ENCODE measurements around the gene MPG. TPM values are rescaled to one million over a fixed set of nuclear protein-coding genes. Genes with fewer than 3 reads are reported as not detected.

The MPG gene
- total RNA-seq, 3 donors from 2014 or later (not counting 1 experiment from before 2014, with no cell fraction given): 29.9 to 34.3 (median 31.5) TPM

DNA sequence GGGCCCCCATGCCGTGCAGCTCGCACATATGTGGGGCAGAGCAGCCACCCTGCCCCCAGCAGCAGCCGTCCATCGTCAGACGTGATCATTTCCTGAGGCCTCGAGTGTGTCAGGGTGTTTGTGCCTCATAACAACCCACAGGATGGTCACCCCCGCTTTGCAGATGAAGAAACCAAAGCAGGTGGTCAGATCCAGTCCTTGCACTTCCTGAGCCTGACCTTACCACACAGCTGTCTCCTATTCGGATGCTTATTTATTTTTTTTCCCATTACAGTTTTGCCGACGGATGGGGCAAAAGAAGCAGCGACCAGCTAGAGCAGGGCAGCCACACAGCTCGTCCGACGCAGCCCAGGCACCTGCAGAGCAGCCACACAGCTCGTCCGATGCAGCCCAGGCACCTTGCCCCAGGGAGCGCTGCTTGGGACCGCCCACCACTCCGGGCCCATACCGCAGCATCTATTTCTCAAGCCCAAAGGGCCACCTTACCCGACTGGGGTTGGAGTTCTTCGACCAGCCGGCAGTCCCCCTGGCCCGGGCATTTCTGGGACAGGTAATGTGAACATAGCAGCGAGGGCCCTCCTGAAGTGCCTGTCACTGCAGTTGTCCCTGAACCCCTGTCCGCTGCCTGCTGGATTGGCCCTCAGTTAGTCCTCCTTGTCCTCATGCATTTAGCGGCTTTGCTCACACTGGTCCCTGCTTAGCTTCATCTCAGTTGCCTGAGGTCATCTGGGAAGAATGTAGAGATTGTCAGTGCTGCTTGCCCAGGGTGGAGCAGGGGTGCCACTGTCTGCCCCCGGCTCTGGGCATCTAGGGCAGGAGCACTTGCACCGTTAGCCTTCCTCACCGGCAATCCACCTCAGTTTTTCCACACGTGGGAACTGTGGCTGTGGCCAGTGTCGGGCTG, 1.4 kb downstream of the MPG start:
- no peaks in the 10 kb centered on the region for H3K9me3 Mint-ChIP-seq
- peaks cover 0 to 5% of the 10 kb centered on the region in 2 donors for H3K27me3 Mint-ChIP-seq (ENCODE audit: low read depth in 2 of 2)
- no peak overlapping the region for H3K27ac ChIP-seq (ENCODE audit: low read length)
- intact Hi-C loops (cut with micrococcal nuclease): no loop called here
- no peak overlapping the region for H3K4me3 ChIP-seq (ENCODE audit: low read length)
- TF ChIP-seq, protein P1, sequence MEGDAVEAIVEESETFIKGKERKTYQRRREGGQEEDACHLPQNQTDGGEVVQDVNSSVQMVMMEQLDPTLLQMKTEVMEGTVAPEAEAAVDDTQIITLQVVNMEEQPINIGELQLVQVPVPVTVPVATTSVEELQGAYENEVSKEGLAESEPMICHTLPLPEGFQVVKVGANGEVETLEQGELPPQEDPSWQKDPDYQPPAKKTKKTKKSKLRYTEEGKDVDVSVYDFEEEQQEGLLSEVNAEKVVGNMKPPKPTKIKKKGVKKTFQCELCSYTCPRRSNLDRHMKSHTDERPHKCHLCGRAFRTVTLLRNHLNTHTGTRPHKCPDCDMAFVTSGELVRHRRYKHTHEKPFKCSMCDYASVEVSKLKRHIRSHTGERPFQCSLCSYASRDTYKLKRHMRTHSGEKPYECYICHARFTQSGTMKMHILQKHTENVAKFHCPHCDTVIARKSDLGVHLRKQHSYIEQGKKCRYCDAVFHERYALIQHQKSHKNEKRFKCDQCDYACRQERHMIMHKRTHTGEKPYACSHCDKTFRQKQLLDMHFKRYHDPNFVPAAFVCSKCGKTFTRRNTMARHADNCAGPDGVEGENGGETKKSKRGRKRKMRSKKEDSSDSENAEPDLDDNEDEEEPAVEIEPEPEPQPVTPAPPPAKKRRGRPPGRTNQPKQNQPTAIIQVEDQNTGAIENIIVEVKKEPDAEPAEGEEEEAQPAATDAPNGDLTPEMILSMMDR (IDR thresholded peaks at IDR 0.05): no peak
- no peaks in the 10 kb centered on the region for H3K36me3 Mint-ChIP-seq
- H3K4me1 Mint-ChIP-seq: peaks cover 34 to 55% of the 10 kb centered on the region in 2 donors
- peaks cover 2% of the 10 kb centered on the region for H3K36me3 ChIP-seq (ENCODE audit: control insufficient read depth, insufficient read depth, low read length)
- DNase-seq (no peak), ATAC-seq (peak in 1 of 3 donors; percentile 34)
- peak overlapping the region; percentile 77 to 84 for H3K27ac Mint-ChIP-seq
- H3K27me3 ChIP-seq (ENCODE audit: control insufficient read depth, insufficient read depth, low read length): no peaks in the 10 kb centered on the region
- H3K4me3 Mint-ChIP-seq: peak overlapping the region; percentile 91
- H3K4me1 ChIP-seq (ENCODE audit: control insufficient read depth, insufficient read depth, low read length): peaks cover 54% of the 10 kb centered on the region
- WGBS (ENCODE audit: insufficient coverage): 67% methylated on average over 32 of the region's 32 CpGs
- no peaks in the 10 kb centered on the region for H3K9me3 ChIP-seq (ENCODE audit: control insufficient read depth, insufficient read depth, low read length)

DNA sequence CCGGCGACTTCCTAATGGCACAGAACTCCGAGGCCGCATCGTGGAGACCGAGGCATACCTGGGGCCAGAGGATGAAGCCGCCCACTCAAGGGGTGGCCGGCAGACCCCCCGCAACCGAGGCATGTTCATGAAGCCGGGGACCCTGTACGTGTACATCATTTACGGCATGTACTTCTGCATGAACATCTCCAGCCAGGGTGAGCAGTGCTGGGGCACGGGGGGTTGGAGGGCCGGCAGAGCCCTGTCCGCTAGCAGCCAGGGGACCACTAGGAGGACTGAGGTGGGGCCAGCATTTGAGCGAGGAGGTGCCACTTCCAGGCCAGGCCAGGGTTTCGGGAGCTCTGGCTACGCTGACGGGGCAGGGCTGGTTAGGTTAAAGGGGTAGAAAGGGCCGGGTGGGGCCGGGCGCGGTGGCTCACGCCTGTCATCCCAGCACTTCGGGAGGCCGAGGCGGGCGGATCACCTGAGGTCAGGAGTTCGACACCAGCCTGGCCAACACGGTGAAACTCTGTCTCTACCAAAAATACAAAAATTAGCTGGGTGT, 5.1 kb downstream of the MPG start:
- Histone ChIP-seq H3K9me3 (ENCODE audit: control insufficient read depth, insufficient read depth, low read length) (no peaks in the 10 kb centered on the region), H3K4me3 (ENCODE audit: low read length) (no peak overlapping the region), H3K4me1 (ENCODE audit: control insufficient read depth, insufficient read depth, low read length) (peaks cover 55% of the 10 kb centered on the region), H3K36me3 (ENCODE audit: control insufficient read depth, insufficient read depth, low read length) (peaks cover 16% of the 10 kb centered on the region), H3K27me3 (ENCODE audit: control insufficient read depth, insufficient read depth, low read length) (no peaks in the 10 kb centered on the region), H3K27ac (ENCODE audit: low read length) (no peak overlapping the region)
- intact Hi-C loops (cut with micrococcal nuclease): no loop called here
- WGBS (ENCODE audit: insufficient coverage): 95% methylated on average over 28 of the region's 31 CpGs
- Mint-ChIP-seq H3K9me3 (no peaks in the 10 kb centered on the region), H3K27me3 (ENCODE audit: low read depth in 2 of 2) (no peaks in the 10 kb centered on the region), H3K4me1 (peaks cover 33 to 53% of the 10 kb centered on the region in 2 donors), H3K27ac (peak overlapping the region; percentile 60 to 87), H3K4me3 (peak overlapping the region; percentile 42), H3K36me3 (no peaks in the 10 kb centered on the region)
- no peak for ATAC-seq
- TF ChIP-seq, protein P1 (IDR thresholded peaks at IDR 0.05): no peak
- DNase-seq: no peak

DNA sequence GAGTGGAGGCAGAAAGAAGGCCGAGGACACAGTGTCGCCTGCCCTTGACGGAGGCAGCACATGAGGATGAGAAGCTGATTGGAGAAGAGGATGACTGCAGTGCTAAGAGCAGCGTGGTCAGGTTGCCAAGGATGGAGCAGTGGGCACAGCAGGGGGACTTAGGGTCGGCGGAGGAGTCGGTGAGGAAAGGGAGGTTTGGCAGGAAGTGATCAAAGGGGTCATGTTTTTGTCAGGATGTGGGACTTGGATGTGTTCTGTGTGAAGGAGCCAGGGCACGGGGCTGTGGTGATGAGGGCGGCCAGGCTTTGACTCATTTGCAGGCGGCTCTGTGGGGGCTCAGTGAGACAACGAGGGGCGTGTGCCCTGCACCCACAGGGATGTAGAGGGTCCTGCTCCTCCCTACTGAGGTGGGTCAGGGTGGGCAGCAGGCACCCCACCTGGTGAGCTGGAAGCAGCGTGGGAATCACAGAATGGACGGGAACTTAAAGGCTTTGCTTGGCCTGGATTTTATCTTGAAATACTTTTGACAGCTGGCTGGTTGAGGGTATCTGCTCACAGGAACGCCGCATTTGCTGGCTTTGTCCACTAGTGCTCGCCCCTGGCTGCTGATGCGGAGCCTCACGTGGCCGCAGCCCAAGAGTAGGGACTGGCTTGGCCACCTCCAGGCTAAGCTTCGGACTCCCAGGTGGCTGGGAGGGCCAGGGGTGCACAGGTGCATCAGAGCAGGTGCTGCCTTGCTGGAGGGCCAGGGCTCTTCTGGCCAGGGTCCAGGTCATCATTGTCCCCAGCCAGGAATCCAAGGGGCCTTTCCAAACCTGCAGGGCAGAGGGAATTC, 6.0 kb downstream of the MPG start:
- TF ChIP-seq, protein P1 (IDR thresholded peaks at IDR 0.05): no peak
- Histone ChIP-seq H3K4me3 (ENCODE audit: low read length) (no peak overlapping the region), H3K4me1 (ENCODE audit: control insufficient read depth, insufficient read depth, low read length) (peaks cover 49% of the 10 kb centered on the region), H3K27me3 (ENCODE audit: control insufficient read depth, insufficient read depth, low read length) (no peaks in the 10 kb centered on the region), H3K9me3 (ENCODE audit: control insufficient read depth, insufficient read depth, low read length) (no peaks in the 10 kb centered on the region), H3K27ac (ENCODE audit: low read length) (peak overlapping the region; percentile 75), H3K36me3 (ENCODE audit: control insufficient read depth, insufficient read depth, low read length) (peaks cover 22% of the 10 kb centered on the region)
- no peaks in the 10 kb centered on the region for H3K36me3 Mint-ChIP-seq
- DNase-seq (peak in 1 of 2 donors; percentile 15), ATAC-seq (peak in 2 of 3 donors; percentile 21 to 22)
- intact Hi-C loops (cut with micrococcal nuclease): no loop called here
- H3K4me3 Mint-ChIP-seq: peak overlapping the region; percentile 47
- no peaks in the 10 kb centered on the region for H3K27me3 Mint-ChIP-seq (ENCODE audit: low read depth in 2 of 2)
- no peaks in the 10 kb centered on the region for H3K9me3 Mint-ChIP-seq
- H3K4me1 Mint-ChIP-seq: peaks cover 28 to 47% of the 10 kb centered on the region in 2 donors
- WGBS (ENCODE audit: insufficient coverage): 53% methylated on average over 21 of the region's 21 CpGs
- H3K27ac Mint-ChIP-seq: peak overlapping the region; percentile 60 to 87
